Adrenal gland (tissue), 12 donors: ENCODE data around the gene TAC3. TPM values are rescaled to one million over a fixed set of nuclear protein-coding genes. Genes with fewer than 3 reads are reported as not detected.

Source experiments
- DNase-seq, 7 donors: peaks; one replicate each; pipeline ENCODE4 v3.0.0-alpha.2; 2019 to 2020
- H3K27ac ChIP-seq, 5 donors: fragments of 200-600 bp; sonication (generic) in 4 of 5; 1 replicate in 3 of 5; 2 replicates in 2 of 5; pipeline versions ENCODE4 v1.5.1 to v1.8.0; 2016 to 2020; ENCODE audit warnings: mild to moderate bottlenecking in 1 of 5
- H3K27me3 ChIP-seq: fragments of 200-600 bp; 2 replicates; pipeline ENCODE4 v1.8.0; 2021
- H3K36me3 ChIP-seq, 2 donors: fragments of 200-600 bp; replicated peaks in 1 of 2; 1 replicate in 1 of 2; 2 replicates in 1 of 2; pipeline versions ENCODE4 v1.5.1 to v1.8.0; 2018 to 2022
- H3K4me1 ChIP-seq, 2 donors: fragments of 200-600 bp; replicated peaks in 1 of 2; 1 replicate in 1 of 2; 2 replicates in 1 of 2; pipeline versions ENCODE4 v1.5.1 to v1.8.0; 2018 to 2021
- H3K4me3 ChIP-seq, 4 donors: fragments of 200-600 bp; sonication (generic) in 3 of 4; one replicate each; pipeline ENCODE4 v1.5.1; 2016 to 2018
- H3K9me3 ChIP-seq, 3 donors: fragments of 200-600 bp; sonication (generic) in 1 of 3; replicated peaks in 1 of 3; 1 replicate in 2 of 3; 2 replicates in 1 of 3; pipeline versions ENCODE4 v1.5.1 to v1.8.0; 2016 to 2021
- POLR2A ChIP-seq, 2 donors: fragments of 450-650 bp; IDR thresholded peaks; one replicate each; pipeline ENCODE4 v1.6.1; 2017; ENCODE audit warnings: antibody characterized with exemption in 2 of 2, mild to moderate bottlenecking in 2 of 2, moderate library complexity in 1 of 2
- WGBS, 4 donors: extraction: QIAGEN DNeasy Blood & Tissue Kit in 2 of 4; methylation state at CpG; one replicate each; pipeline versions ENCODE4 v1.1.5 to v1.1.7; 2013 to 2017; 5-methylcytosine and 5-hydroxymethylcytosine counted together
- intact Hi-C, 2 donors: fragments of 100-400 bp; cut with DNase I; formaldehyde crosslinking; loops; one replicate each; pipeline versions ENCODE4 v1.14.1 to v1.15.0; 2022 to 2023
- polyA plus RNA-seq, 3 donors: library from polyadenylated mRNA; stranded (reverse); fragments of 200-250 nt in 2 of 3; fragments of 350-450 nt in 1 of 3; fragmentation: Illumina TruSeq in 1 of 3; extraction: RNeasy Lipid Tissue Mini Kit (QIAGEN cat#74804) in 1 of 3; gene quantifications; one replicate each; pipeline ENCODE4 v1.2.3, GENCODE V29; 2013 to 2014
- total RNA-seq, 9 donors: library from RNA; depleted of rRNA in 4 of 9; stranded (reverse); fragments of >200 nt in 4 of 9; fragments of 120-200 nt in 1 of 9; fragmentation: NEBNext Ultra II Directional in 1 of 9; extraction: Animal tissue kit (Norgen Biotek cat#: 25700) in 1 of 9; gene quantifications; one replicate each; pipeline versions ENCODE4 v1.1.0 to v1.2.4, GENCODE V29; 2013 to 2023
- TF ChIP-seq, protein P1 (sequence below), 6 experiments: fragments of 450-650 bp in 4 of 6; fragments of 200-600 bp in 2 of 6; sonication (generic) in 1 of 6; IDR thresholded peaks; 1 replicate in 5 of 6; 2 replicates in 1 of 6; pipeline versions ENCODE4 v1.5.1 to v1.8.0; 2016 to 2021; ENCODE audit warnings: antibody characterized with exemption in 6 of 6, mild to moderate bottlenecking in 2 of 6, moderate library complexity in 1 of 6
- donor health status: healthy with polysubstance abuse.
- donor health status: Bipolar disorder and iron deficiency.
- donor health status: DM: yes; HTN: yes; CAD: no.
- donor health status: DM: no; HTN: no; CAD: no.
- donor health status: DM: no; HTN: no; CAD: no.
- donor health status: DM: yes; HTN: yes; CAD: no.

The TAC3 gene
- total and polyA plus RNA-seq, 12 donors = 0.39 to 1.1 (median 0.46) TPM; not detected in 9

DNA sequence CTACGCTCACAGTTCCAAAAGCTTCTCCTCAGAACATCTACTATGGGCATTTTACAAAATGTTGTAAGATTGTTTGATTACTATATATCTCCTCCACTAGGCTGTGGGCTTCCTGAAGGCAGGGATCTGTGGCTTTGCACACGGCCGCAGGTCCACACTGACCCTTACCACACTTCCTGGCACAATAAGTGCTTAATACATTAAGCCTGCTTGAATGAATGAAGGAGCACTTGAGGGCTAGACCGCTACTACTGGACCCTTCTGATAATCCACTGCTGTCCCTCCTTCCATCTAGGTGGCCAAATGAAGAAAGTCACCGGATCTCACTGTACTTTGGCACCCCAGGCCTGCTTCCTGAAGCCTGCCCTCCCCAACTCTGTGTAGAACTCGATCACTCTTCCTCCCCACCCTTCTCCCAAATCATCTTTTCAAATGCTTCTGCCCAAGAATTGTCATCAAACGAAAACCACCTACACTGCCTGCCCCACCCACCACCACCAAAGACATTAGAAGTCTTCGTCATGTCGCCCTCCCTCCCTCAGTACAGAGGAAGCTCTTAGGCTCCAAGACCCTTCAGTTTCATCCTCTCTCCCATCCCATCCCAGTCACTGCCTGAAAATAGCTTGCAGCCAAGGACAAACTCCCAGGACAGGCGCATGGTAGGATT, 9.4 kb downstream of the TAC3 start:
- Histone ChIP-seq H3K27ac (peak overlapping the region in 3 of 5 donors; percentile 30 to 88 (median 57)), H3K4me3 (peak overlapping the region in 1 of 4 donors; percentile 85), H3K9me3 (no peaks in the 10 kb centered on the region), H3K36me3 (peaks cover 0 to 27% of the 10 kb centered on the region in 2 donors), H3K27me3 (no peaks in the 10 kb centered on the region), H3K4me1 (peaks cover 8 to 22% of the 10 kb centered on the region in 2 donors)
- 57 to 62% (median 61%) methylated on average over 10 of the region's 10 CpGs for WGBS, 4 donors
- intact Hi-C loops = no loop called here
- DNase-seq = no peak
- no peak for TF ChIP-seq POLR2A (IDR thresholded peaks at IDR 0.05)
- TF ChIP-seq, protein P1, sequence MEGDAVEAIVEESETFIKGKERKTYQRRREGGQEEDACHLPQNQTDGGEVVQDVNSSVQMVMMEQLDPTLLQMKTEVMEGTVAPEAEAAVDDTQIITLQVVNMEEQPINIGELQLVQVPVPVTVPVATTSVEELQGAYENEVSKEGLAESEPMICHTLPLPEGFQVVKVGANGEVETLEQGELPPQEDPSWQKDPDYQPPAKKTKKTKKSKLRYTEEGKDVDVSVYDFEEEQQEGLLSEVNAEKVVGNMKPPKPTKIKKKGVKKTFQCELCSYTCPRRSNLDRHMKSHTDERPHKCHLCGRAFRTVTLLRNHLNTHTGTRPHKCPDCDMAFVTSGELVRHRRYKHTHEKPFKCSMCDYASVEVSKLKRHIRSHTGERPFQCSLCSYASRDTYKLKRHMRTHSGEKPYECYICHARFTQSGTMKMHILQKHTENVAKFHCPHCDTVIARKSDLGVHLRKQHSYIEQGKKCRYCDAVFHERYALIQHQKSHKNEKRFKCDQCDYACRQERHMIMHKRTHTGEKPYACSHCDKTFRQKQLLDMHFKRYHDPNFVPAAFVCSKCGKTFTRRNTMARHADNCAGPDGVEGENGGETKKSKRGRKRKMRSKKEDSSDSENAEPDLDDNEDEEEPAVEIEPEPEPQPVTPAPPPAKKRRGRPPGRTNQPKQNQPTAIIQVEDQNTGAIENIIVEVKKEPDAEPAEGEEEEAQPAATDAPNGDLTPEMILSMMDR (IDR thresholded peaks at IDR 0.05) = no peak

DNA sequence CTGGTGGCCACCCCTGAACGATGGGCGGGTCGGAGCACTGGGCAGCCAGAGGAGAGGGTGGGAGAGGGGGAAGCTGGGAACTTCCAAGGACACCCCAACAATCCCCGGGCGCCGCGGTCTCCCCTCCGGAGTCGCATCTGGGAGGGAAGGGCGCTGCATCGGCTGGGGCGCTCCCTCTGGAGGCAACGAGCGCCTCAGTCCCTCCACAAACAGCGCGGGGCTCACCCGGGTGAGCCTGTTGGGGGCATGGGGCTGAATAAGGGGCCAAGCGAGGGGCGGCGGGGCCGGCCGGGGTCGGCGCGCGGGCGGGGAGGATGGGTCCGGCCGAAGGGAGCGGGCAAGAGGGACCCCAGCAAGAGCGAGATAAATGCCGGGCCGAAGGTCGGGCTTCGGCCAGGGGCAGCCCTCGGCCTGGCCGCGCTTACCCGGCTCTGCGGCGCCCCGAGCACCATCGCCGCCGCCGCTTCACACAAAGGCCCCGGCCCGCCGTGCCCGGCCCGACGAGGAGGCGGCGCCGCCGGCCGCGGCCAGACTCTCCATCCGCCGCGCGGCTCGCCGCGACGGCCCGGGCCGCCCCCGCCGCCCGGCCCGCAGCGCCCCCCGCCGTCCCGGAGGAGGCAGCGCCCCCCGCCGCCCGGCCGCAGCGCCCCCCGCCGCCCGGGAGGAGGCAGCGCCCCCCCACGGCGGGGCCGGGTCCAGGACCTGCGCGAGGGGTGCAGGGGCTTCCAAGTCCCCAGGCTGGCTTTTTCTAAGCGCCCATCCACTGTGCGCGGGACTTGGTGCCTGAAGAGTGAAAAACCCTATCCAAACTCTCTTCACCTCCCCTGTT, 10.1 kb downstream of the TAC3 start, which contains the start of gene ZBTB39:
TSS of gene ZBTB39 (minus strand) at position 567 of the 829 bp plus-strand sequence. CDS start 1,629 bp downstream, outside the sequence.
- Histone ChIP-seq H3K27me3 (no peaks in the 10 kb centered on the region), H3K4me1 (peaks cover 8 to 29% of the 10 kb centered on the region in 2 donors), H3K27ac (peak within 1 kb of the TSS in 4 of 5 donors; percentile 44 to 88 (median 74)), H3K9me3 (no peaks in the 10 kb centered on the region), H3K4me3 (peak within 1 kb of the TSS; percentile 16 to 91 (median 86)), H3K36me3 (peaks cover 0 to 28% of the 10 kb centered on the region in 2 donors)
- peak in 6 of 7 donors; percentile 41 to 61 (median 50) for DNase-seq
- TF ChIP-seq, protein P1 (IDR thresholded peaks at IDR 0.05) = peak in 5 of 6 experiments; percentile 9 to 53 (median 34)
- peak in 1 of 2 donors; percentile 35 for TF ChIP-seq POLR2A (IDR thresholded peaks at IDR 0.05)
- WGBS, 4 donors = 0 to 1% (median 1%) methylated on average over 13 to 93 of the region's 94 CpGs
- intact Hi-C loops = no loop called here

DNA sequence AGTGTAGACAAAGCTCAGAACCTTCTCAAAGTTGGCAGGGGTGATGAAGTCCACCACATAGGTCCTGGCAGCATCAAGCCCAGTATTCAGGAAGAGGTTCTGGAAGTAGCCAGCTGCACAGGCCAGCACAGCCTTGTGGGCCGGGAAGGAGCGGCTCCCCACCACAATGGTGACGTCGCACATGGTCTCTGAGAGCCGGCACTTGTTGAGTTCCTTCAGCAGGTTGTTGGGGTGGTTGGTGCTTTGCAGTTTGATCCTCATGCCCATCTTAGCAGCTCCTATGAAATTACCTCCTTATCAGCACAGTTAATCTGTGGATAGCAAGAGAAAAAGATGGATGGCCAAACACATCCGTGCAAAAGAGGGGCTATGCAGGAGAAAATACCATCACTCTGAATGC, 11.7 kb downstream of the TAC3 start:
- intact Hi-C loops = loop anchor here in 1 of 2 donors (5.0 kb wide), 1 partner anchor 247 kb away; no protein-coding TSS in a partner anchor
- peaks cover 8 to 30% of the 10 kb centered on the region in 2 donors for H3K4me1 ChIP-seq
- H3K27me3 ChIP-seq = no peaks in the 10 kb centered on the region
- WGBS, 4 donors = 81 to 94% (median 84%) methylated on average over 6 of the region's 6 CpGs
- no peaks in the 10 kb centered on the region for H3K9me3 ChIP-seq
- no peak for TF ChIP-seq POLR2A (IDR thresholded peaks at IDR 0.05)
- TF ChIP-seq, protein P1 (IDR thresholded peaks at IDR 0.05) = no peak
- H3K4me3 ChIP-seq = no peak overlapping the region
- peaks cover 0 to 36% of the 10 kb centered on the region in 2 donors for H3K36me3 ChIP-seq
- no peak for DNase-seq
- no peak overlapping the region for H3K27ac ChIP-seq

DNA sequence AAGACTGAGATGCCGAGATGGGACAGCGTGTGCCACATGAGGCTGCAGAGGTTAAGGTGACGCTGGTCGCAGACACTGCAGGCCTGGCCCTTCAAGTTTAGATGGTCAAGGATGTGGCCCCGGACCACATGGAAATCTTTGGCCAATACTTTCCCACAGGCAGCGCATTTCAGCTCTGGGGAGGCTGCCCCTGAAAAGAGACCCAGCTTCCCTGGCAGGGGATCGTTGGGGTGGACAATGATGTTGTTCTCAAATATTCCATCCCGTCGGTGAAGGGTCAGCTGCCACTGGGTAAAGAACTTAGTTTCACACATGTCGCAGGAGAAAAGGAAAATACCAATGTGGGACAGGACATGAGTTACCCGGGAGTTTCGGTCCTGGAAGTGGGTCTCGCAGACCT, 12.9 kb downstream of the TAC3 start:
- H3K4me3 ChIP-seq = no peak overlapping the region
- H3K27me3 ChIP-seq = no peaks in the 10 kb centered on the region
- no peaks in the 10 kb centered on the region for H3K9me3 ChIP-seq
- peaks cover 8 to 25% of the 10 kb centered on the region in 2 donors for H3K4me1 ChIP-seq
- peaks cover 0 to 36% of the 10 kb centered on the region in 2 donors for H3K36me3 ChIP-seq
- DNase-seq = no peak
- intact Hi-C loops = loop anchor here in 1 of 2 donors (5.0 kb wide), 1 partner anchor 246 kb away; no protein-coding TSS in a partner anchor
- 90 to 93% (median 92%) methylated on average over 12 to 13 of the region's 13 CpGs for WGBS, 4 donors
- H3K27ac ChIP-seq = no peak overlapping the region
- TF ChIP-seq POLR2A (IDR thresholded peaks at IDR 0.05) = no peak
- TF ChIP-seq, protein P1 (IDR thresholded peaks at IDR 0.05) = no peak
